Measurements from ENCODE around the gene CCDC17. TPM values are rescaled to one million over a fixed set of nuclear protein-coding genes. Genes with fewer than 3 reads are reported as not detected.

Gene CCDC17
- 1 to 10 TPM; 1.0 to 1.6 TPM for total RNA-seq

GRCh38 chr1:45623972-45624371 is at the start of gene CCDC17:
CCDC17 (minus strand) TSS chr1:45624054; CDS start chr1:45623909, 145 bp downstream.
- intact Hi-C loops (cut with DNase I, micrococcal nuclease): no loop called here
- DNase-seq: no peak
- Mint-ChIP-seq H3K36me3 (ENCODE audit: low read depth) (peaks cover 31% of the 10 kb centered on the region), H3K4me1 (no peaks in the 10 kb centered on the region), H3K4me3 (no peak within 1 kb of the TSS), H3K27me3 (no peaks in the 10 kb centered on the region), H3K27ac (no peak within 1 kb of the TSS), H3K9me3 (ENCODE audit: low read depth) (no peaks in the 10 kb centered on the region)
- CTCF ChIA-PET: no interaction called here
- ATAC-seq: no peak
- POLR2A ChIA-PET: no interaction called here

- DNase-seq: no peak
- ATAC-seq: no peak
- ChIA-PET POLR2A (no interaction called here), CTCF (interaction anchor here (0.5 to 2.7 kb wide), 2 partner anchors 15 to 371 kb away, joined by 3 to 8 read pairs; no protein-coding TSS in a partner anchor)
- Mint-ChIP-seq H3K27ac (no peak overlapping the region), H3K36me3 (ENCODE audit: low read depth) (peaks cover 14% of the 10 kb centered on the region), H3K9me3 (ENCODE audit: low read depth) (no peaks in the 10 kb centered on the region), H3K4me3 (no peak overlapping the region), H3K4me1 (peaks cover 57% of the 10 kb centered on the region), H3K27me3 (no peaks in the 10 kb centered on the region)
- intact Hi-C loops (cut with DNase I, micrococcal nuclease): no loop called here
Observed at GRCh38 chr1:45669859-45670655, 46.2 kb upstream of the CCDC17 start.

GRCh38 chr1:45669379-45669778 is 45.5 kb upstream of the CCDC17 start:
- no peak for ATAC-seq
- DNase-seq: no peak
- no peak overlapping the region for H3K27ac Mint-ChIP-seq
- POLR2A ChIA-PET: no interaction called here
- intact Hi-C loops (cut with DNase I, micrococcal nuclease): no loop called here
- H3K9me3 Mint-ChIP-seq (ENCODE audit: low read depth): no peaks in the 10 kb centered on the region
- no peaks in the 10 kb centered on the region for H3K27me3 Mint-ChIP-seq
- peaks cover 15% of the 10 kb centered on the region for H3K36me3 Mint-ChIP-seq (ENCODE audit: low read depth)
- CTCF ChIA-PET: no interaction called here
- H3K4me3 Mint-ChIP-seq: no peak overlapping the region
- peaks cover 55% of the 10 kb centered on the region for H3K4me1 Mint-ChIP-seq

GRCh38 chr1:45668526-45668925 is 44.7 kb upstream of the CCDC17 start:
- Mint-ChIP-seq H3K27me3 (no peaks in the 10 kb centered on the region), H3K4me1 (peaks cover 49% of the 10 kb centered on the region), H3K27ac (no peak overlapping the region), H3K9me3 (ENCODE audit: low read depth) (no peaks in the 10 kb centered on the region), H3K4me3 (no peak overlapping the region), H3K36me3 (ENCODE audit: low read depth) (peaks cover 10% of the 10 kb centered on the region)
- intact Hi-C loops (cut with DNase I, micrococcal nuclease): no loop called here
- POLR2A ChIA-PET: interaction anchor here (0.6 kb wide), 1 partner anchor 186 kb away, joined by 4 read pairs; no protein-coding TSS in a partner anchor
- DNase-seq: no peak
- no peak for ATAC-seq
- CTCF ChIA-PET: no interaction called here

GRCh38 chr1:45667321-45668111 is 43.7 kb upstream of the CCDC17 start:
- Mint-ChIP-seq H3K27ac (no peak overlapping the region), H3K27me3 (no peaks in the 10 kb centered on the region), H3K4me1 (peaks cover 48% of the 10 kb centered on the region), H3K9me3 (ENCODE audit: low read depth) (no peaks in the 10 kb centered on the region), H3K36me3 (ENCODE audit: low read depth) (peaks cover 12% of the 10 kb centered on the region), H3K4me3 (no peak overlapping the region)
- ChIA-PET CTCF (interaction anchor here (1.0 kb wide), 1 partner anchor 10 kb away, joined by 3 read pairs; no protein-coding TSS in a partner anchor), POLR2A (no interaction called here)
- intact Hi-C loops (cut with DNase I, micrococcal nuclease): no loop called here
- DNase-seq (no peak), ATAC-seq (no peak)

- DNase-seq (no peak), ATAC-seq (no peak)
- H3K4me1 Mint-ChIP-seq: peaks cover 48% of the 10 kb centered on the region
- no peaks in the 10 kb centered on the region for H3K27me3 Mint-ChIP-seq
- POLR2A ChIA-PET: no interaction called here
- peaks cover 12% of the 10 kb centered on the region for H3K36me3 Mint-ChIP-seq (ENCODE audit: low read depth)
- intact Hi-C loops (cut with DNase I, micrococcal nuclease): no loop called here
- H3K27ac Mint-ChIP-seq: no peak overlapping the region
- H3K4me3 Mint-ChIP-seq: no peak overlapping the region
- CTCF ChIA-PET: interaction anchor here (1.0 kb wide), 1 partner anchor 10 kb away, joined by 3 read pairs; no protein-coding TSS in a partner anchor
- H3K9me3 Mint-ChIP-seq (ENCODE audit: low read depth): no peaks in the 10 kb centered on the region
Observed at GRCh38 chr1:45666836-45667235, 43.0 kb upstream of the CCDC17 start.

- Mint-ChIP-seq H3K27ac (no peak overlapping the region), H3K4me1 (peaks cover 19% of the 10 kb centered on the region), H3K27me3 (no peaks in the 10 kb centered on the region), H3K4me3 (no peak overlapping the region), H3K9me3 (ENCODE audit: low read depth) (no peaks in the 10 kb centered on the region), H3K36me3 (ENCODE audit: low read depth) (peaks cover 44% of the 10 kb centered on the region)
- POLR2A ChIA-PET: no interaction called here
- DNase-seq: no peak
- intact Hi-C loops (cut with DNase I, micrococcal nuclease): no loop called here
- CTCF ChIA-PET: interaction anchor here (1.0 kb wide), 1 partner anchor 190 kb away, joined by 3 read pairs; no protein-coding TSS in a partner anchor
- ATAC-seq: no peak
Observed at GRCh38 chr1:45660336-45660735, 36.5 kb upstream of the CCDC17 start.

- CTCF ChIA-PET: interaction anchor here (0.6 to 0.8 kb wide), 2 partner anchors 180 to 564 kb away, joined by 3 to 5 read pairs; no protein-coding TSS in a partner anchor
- intact Hi-C loops (cut with DNase I, micrococcal nuclease): loop anchor here (5.0 to 10.0 kb wide), 3 partner anchors 148 to 186 kb away; no protein-coding TSS in a partner anchor
- peaks cover 27% of the 10 kb centered on the region for H3K4me1 Mint-ChIP-seq
Observed at GRCh38 chr1:45659222-45659621, 35.4 kb upstream of the CCDC17 start.

GRCh38 chr1:45658171-45658570 is 34.3 kb upstream of the CCDC17 start:
- DNase-seq: no peak
- CTCF ChIA-PET: interaction anchor here (1.1 kb wide), 1 partner anchor 525 kb away, joined by 3 read pairs; no protein-coding TSS in a partner anchor
- Mint-ChIP-seq H3K27ac (peak overlapping the region; percentile 59), H3K4me3 (no peak overlapping the region), H3K9me3 (ENCODE audit: low read depth) (no peaks in the 10 kb centered on the region), H3K27me3 (no peaks in the 10 kb centered on the region), H3K36me3 (ENCODE audit: low read depth) (peaks cover 50% of the 10 kb centered on the region), H3K4me1 (peaks cover 23% of the 10 kb centered on the region)
- intact Hi-C loops (cut with DNase I, micrococcal nuclease): loop anchor here (5.0 to 10.0 kb wide), 3 partner anchors 149 to 187 kb away; no protein-coding TSS in a partner anchor
- no peak for ATAC-seq
- POLR2A ChIA-PET: interaction anchor here (0.6 kb wide), 1 partner anchor 49 kb away, joined by 6 read pairs; no protein-coding TSS in a partner anchor

More at GRCh38 chr1:45659222-45659621, 35.4 kb upstream of the CCDC17 start:
- Mint-ChIP-seq H3K9me3 (ENCODE audit: low read depth) (no peaks in the 10 kb centered on the region), H3K27me3 (no peaks in the 10 kb centered on the region), H3K27ac (no peak overlapping the region), H3K36me3 (ENCODE audit: low read depth) (peaks cover 51% of the 10 kb centered on the region), H3K4me3 (no peak overlapping the region)
- POLR2A ChIA-PET: no interaction called here
- ATAC-seq: no peak
- DNase-seq: no peak

- ATAC-seq: no peak
- no peaks in the 10 kb centered on the region for H3K27me3 Mint-ChIP-seq
- no peaks in the 10 kb centered on the region for H3K9me3 Mint-ChIP-seq (ENCODE audit: low read depth)
- CTCF ChIA-PET: interaction anchor here (0.6 to 1.3 kb wide), 5 partner anchors 10 to 186 kb away, joined by 3 to 5 read pairs (median 4); partner anchors contain the start of gene GPBP1L1
- H3K4me1 Mint-ChIP-seq: peaks cover 15% of the 10 kb centered on the region
- intact Hi-C loops (cut with DNase I, micrococcal nuclease): loop anchor here (5.0 to 10.0 kb wide), 3 partner anchors 151 to 188 kb away; no protein-coding TSS in a partner anchor
- DNase-seq: no peak
- H3K36me3 Mint-ChIP-seq (ENCODE audit: low read depth): peaks cover 57% of the 10 kb centered on the region
- H3K27ac Mint-ChIP-seq: no peak overlapping the region
- H3K4me3 Mint-ChIP-seq: no peak overlapping the region
- POLR2A ChIA-PET: no interaction called here
Observed at GRCh38 chr1:45656573-45657226, 32.8 kb upstream of the CCDC17 start.
